GM19025 (cell line): Measurements from ENCODE around the gene TPGS2.
A peak's percentile ranks its signal among the peaks of the same experiment; 100 is the strongest.
"Not testable (repeated sequence)": the region's sequence is repeated elsewhere in the genome, so short reads cannot be mapped to it uniquely, and the experiment has no call there.

Experiments used
- ATAC-seq: cut with Tn5 transposase; IDR thresholded peaks from one replicate; pipeline ENCODE4 v1.9.1; 2021; ENCODE audit warnings: mild to moderate bottlenecking, low read depth, moderate library complexity; ENCODE audit not compliant: unreplicated experiment

Gene TPGS2

GRCh38 chr18:36826556-36826955 lies 2.2 kb downstream of the TPGS2 start:
- no peak for ATAC-seq

- ATAC-seq: no peak
These were observed 3.3 kb downstream of the TPGS2 start for GRCh38 chr18:36825526-36825925.

GRCh38 chr18:36821681-36822080 lies 7.1 kb downstream of the TPGS2 start:
- no peak for ATAC-seq

GRCh38 chr18:36819621-36820020 lies 9.2 kb downstream of the TPGS2 start:
- ATAC-seq: no peak

GRCh38 chr18:36818652-36819051 lies 10.2 kb downstream of the TPGS2 start:
- ATAC-seq: no peak

GRCh38 chr18:36817039-36817438 lies 11.8 kb downstream of the TPGS2 start:
- ATAC-seq: no peak

- ATAC-seq: not testable (repeated sequence)
These were observed 12.7 kb downstream of the TPGS2 start for GRCh38 chr18:36816096-36816495.

- no peak for ATAC-seq
These were observed 13.8 kb downstream of the TPGS2 start for GRCh38 chr18:36814994-36815393.

- no peak for ATAC-seq
These were observed 15.0 kb downstream of the TPGS2 start for GRCh38 chr18:36813824-36814223.

GRCh38 chr18:36813101-36813775 lies 15.6 kb downstream of the TPGS2 start:
- no peak for ATAC-seq

GRCh38 chr18:36812678-36813077 lies 16.1 kb downstream of the TPGS2 start:
- ATAC-seq: no peak

- no peak for ATAC-seq
These were observed 16.8 kb downstream of the TPGS2 start for GRCh38 chr18:36811955-36812354.

GRCh38 chr18:36811430-36811829 lies 17.4 kb downstream of the TPGS2 start:
- ATAC-seq: no peak

- peak; percentile 96 for ATAC-seq
These were observed 19.0 kb downstream of the TPGS2 start for GRCh38 chr18:36809590-36810381.

GRCh38 chr18:36808681-36809080 lies 20.1 kb downstream of the TPGS2 start:
- ATAC-seq: no peak

GRCh38 chr18:36805105-36805504 lies 23.7 kb downstream of the TPGS2 start:
- no peak for ATAC-seq

- no peak for ATAC-seq
These were observed 29.9 kb downstream of the TPGS2 start for GRCh38 chr18:36798738-36799473.

- no peak for ATAC-seq
These were observed 36.0 kb downstream of the TPGS2 start for GRCh38 chr18:36792634-36793283.

GRCh38 chr18:36786686-36787085 lies 42.1 kb downstream of the TPGS2 start:
- ATAC-seq: no peak

- ATAC-seq: no peak
These were observed 45.0 kb downstream of the TPGS2 start for GRCh38 chr18:36783792-36784191.

GRCh38 chr18:36782710-36783109 lies 46.1 kb downstream of the TPGS2 start:
- no peak for ATAC-seq
